Pancreas (tissue), 10 donors: ENCODE data around the gene OR2AG1. TPM values are rescaled to one million over a fixed set of nuclear protein-coding genes. Genes with fewer than 3 reads are reported as not detected.

ENCODE experiments used
- ATAC-seq, 4 donors: fragments of 200-7000 bp; cut with Tn5 transposase; one replicate each; pipeline versions ENCODE4 v1.8.0 to v1.9.1; 2020; ENCODE audit warnings: mild to moderate bottlenecking in 4 of 4, moderate library complexity in 4 of 4
- DNase-seq, 6 donors: peaks; one replicate each; pipeline ENCODE4 v3.0.0-alpha.2; 2020
- FAIRE-seq: peaks from 2 replicates; lab custom pipeline; 2012; peaks lifted over from hg19 to GRCh38; lab: Jason Lieb, UNC
- H3K27ac ChIP-seq, 4 donors: fragments of 200-600 bp; sonication (generic); 1 replicate in 3 of 4; 2 replicates in 1 of 4; pipeline versions ENCODE4 v1.5.0 to v1.8.0; 2020
- H3K27me3 ChIP-seq, 4 donors: fragments of 200-600 bp; one replicate each; pipeline ENCODE4 v1.8.0; 2021
- H3K36me3 ChIP-seq, 3 donors: fragments of 200-600 bp; sonication (generic) in 1 of 3; one replicate each; pipeline versions ENCODE4 v1.5.0 to v1.8.0; 2020 to 2021
- H3K4me1 ChIP-seq, 3 donors: fragments of 200-600 bp; one replicate each; pipeline ENCODE4 v1.8.0; 2021
- H3K4me3 ChIP-seq, 4 donors: fragments of 200-600 bp; sonication (generic) in 2 of 4; one replicate each; pipeline versions ENCODE4 v1.5.0 to v1.8.0; 2020 to 2021
- H3K9me3 ChIP-seq, 4 donors: fragments of 200-600 bp; one replicate each; pipeline ENCODE4 v1.8.0; 2021
- WGBS, 2 donors: extraction: QIAGEN DNeasy Blood & Tissue Kit; methylation state at CpG; one replicate each; pipeline ENCODE4 v1.1.7; 2013; 5-methylcytosine and 5-hydroxymethylcytosine counted together
- intact Hi-C, 3 donors: fragments of 100-400 bp; cut with DNase I; formaldehyde crosslinking; loops; one replicate each; pipeline versions ENCODE4 v1.11.1 to v1.14.2; 2022
- polyA plus RNA-seq, 2 donors: library from polyadenylated mRNA; stranded (reverse); fragments of 200-250 nt; gene quantifications; one replicate each; pipeline ENCODE4 v1.2.3, GENCODE V29; 2013
- total RNA-seq, 6 donors: library from RNA; stranded (reverse); fragmentation: NEBNext Ultra II Directional in 4 of 6; extraction: Animal tissue kit (Norgen Biotek cat#: 25700) in 4 of 6; gene quantifications; one replicate each; pipeline versions ENCODE4 v1.2.1 to v1.2.4, GENCODE V29; 2021 to 2023
- TF ChIP-seq, protein P1 (sequence below), 4 donors: fragments of 200-600 bp; sonication (generic) in 3 of 4; IDR thresholded peaks; one replicate each; pipeline versions ENCODE4 v1.5.0 to v1.8.0; 2021; ENCODE audit warnings: antibody characterized with exemption in 4 of 4
- donor health status: healthy with polysubstance abuse.
- donor health status: DM: no; HTN: no; CAD: no; lungs with moderate emphysema.
- donor health status: DM: no; HTN: no; CAD: no.
- donor health status: control.
- donor health status: control.
- donor health status: Bipolar disorder and iron deficiency.
- donor health status: DM: yes; HTN: yes; CAD: no.
- donor health status: DM: no; HTN: no; CAD: no.
- donor health status: DM: no; HTN: no; CAD: no.
- donor health status: DM: yes; HTN: yes; CAD: no.

Gene OR2AG1
- total and polyA plus RNA-seq, 8 donors, result not detected

DNA sequence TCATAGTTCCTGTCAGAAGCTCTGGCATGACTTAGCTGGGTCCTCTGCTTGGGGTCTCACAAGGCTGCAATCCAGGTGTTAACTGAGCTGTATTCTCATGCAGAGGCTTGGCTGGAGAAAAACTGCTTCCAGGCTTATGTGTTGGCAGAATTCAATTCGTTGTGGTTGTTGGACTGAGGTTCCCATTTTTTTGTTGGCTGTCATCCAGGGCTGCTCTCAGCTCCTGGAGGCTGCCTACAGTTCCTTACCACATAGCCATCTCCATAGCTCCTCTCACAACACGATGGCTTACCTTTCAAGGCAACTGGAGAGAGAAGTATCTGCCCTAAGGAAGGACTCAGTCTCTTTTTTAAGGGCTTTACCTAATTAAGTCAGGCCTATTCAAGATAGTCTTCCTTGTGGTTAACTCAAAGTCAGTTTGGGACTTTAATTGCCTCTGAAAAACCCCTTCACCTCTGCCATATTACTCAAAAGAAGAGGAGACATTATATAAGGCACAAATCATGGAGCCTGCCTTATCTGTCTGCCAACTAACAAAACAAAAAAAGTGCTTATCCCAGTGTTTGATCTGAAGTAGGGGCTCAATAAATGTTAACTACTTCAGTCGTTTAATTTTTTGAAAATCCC, 46.2 kb upstream of the OR2AG1 start:
- H3K27ac ChIP-seq, result no peak overlapping the region
- H3K4me1 ChIP-seq, result no peaks in the 10 kb centered on the region
- FAIRE-seq (no peak), DNase-seq (no peak), ATAC-seq (no peak)
- H3K9me3 ChIP-seq, result no peaks in the 10 kb centered on the region
- TF ChIP-seq, protein P1, sequence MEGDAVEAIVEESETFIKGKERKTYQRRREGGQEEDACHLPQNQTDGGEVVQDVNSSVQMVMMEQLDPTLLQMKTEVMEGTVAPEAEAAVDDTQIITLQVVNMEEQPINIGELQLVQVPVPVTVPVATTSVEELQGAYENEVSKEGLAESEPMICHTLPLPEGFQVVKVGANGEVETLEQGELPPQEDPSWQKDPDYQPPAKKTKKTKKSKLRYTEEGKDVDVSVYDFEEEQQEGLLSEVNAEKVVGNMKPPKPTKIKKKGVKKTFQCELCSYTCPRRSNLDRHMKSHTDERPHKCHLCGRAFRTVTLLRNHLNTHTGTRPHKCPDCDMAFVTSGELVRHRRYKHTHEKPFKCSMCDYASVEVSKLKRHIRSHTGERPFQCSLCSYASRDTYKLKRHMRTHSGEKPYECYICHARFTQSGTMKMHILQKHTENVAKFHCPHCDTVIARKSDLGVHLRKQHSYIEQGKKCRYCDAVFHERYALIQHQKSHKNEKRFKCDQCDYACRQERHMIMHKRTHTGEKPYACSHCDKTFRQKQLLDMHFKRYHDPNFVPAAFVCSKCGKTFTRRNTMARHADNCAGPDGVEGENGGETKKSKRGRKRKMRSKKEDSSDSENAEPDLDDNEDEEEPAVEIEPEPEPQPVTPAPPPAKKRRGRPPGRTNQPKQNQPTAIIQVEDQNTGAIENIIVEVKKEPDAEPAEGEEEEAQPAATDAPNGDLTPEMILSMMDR (IDR thresholded peaks at IDR 0.05), result no peak
- H3K4me3 ChIP-seq, result no peak overlapping the region
- no peaks in the 10 kb centered on the region for H3K27me3 ChIP-seq
- 38 to 48% methylated on average over 3 of the region's 3 CpGs for WGBS, 2 donors
- intact Hi-C loops, result no loop called here
- H3K36me3 ChIP-seq, result no peaks in the 10 kb centered on the region

DNA sequence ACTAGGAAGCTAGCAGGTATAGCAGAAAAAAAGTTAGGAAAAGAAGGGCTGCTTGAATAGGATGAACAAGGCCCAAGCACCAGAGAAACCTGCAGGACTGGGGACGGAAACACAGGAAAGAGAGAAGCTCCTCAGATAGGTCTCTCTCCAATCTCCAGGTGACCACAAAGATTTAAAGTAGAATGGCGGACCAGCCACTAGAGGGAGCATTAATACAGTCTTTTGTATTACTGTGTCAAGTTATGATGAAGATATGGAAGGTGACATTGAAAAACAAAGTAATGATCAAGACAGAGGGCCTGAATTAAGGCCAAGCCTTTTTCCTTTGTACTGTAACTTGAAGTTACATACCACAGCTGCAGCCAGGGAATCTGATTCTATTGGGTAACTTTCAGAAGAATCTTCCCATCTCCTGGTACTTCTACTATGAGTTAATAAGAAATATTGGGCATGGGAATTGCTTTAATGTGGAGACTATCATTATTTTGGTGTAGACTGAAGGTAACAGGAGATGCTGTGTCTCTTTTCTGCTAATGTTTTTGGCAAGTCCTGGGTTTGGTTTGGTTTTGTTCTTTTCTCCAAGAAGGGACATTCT, 44.9 kb upstream of the OR2AG1 start:
- no peaks in the 10 kb centered on the region for H3K27me3 ChIP-seq
- FAIRE-seq, result no peak
- intact Hi-C loops, result no loop called here
- no peaks in the 10 kb centered on the region for H3K4me1 ChIP-seq
- no peak overlapping the region for H3K27ac ChIP-seq
- peak in 3 of 6 donors; percentile 10 to 51 (median 28) for DNase-seq
- H3K9me3 ChIP-seq, result no peaks in the 10 kb centered on the region
- WGBS, 2 donors, result 6 to 7% methylated on average over 2 of the region's 2 CpGs
- TF ChIP-seq, protein P1 (IDR thresholded peaks at IDR 0.05), result peak; percentile 37 to 59 (median 48)
- no peaks in the 10 kb centered on the region for H3K36me3 ChIP-seq
- no peak overlapping the region for H3K4me3 ChIP-seq
- peak; percentile 38 to 89 (median 82) for ATAC-seq

- FAIRE-seq, result no peak
- no peaks in the 10 kb centered on the region for H3K9me3 ChIP-seq
- no peak overlapping the region for H3K4me3 ChIP-seq
- intact Hi-C loops, result no loop called here
- TF ChIP-seq, protein P1 (IDR thresholded peaks at IDR 0.05), result no peak
- no peak for ATAC-seq
- no peaks in the 10 kb centered on the region for H3K36me3 ChIP-seq
- H3K27ac ChIP-seq, result no peak overlapping the region
- 54 to 63% methylated on average over 1 of the region's 1 CpG for WGBS, 2 donors
- H3K27me3 ChIP-seq, result no peaks in the 10 kb centered on the region
- H3K4me1 ChIP-seq, result no peaks in the 10 kb centered on the region
- no peak for DNase-seq
These were observed 44.2 kb upstream of the OR2AG1 start for GRCh38 chr11:6738590-6738989.

DNA sequence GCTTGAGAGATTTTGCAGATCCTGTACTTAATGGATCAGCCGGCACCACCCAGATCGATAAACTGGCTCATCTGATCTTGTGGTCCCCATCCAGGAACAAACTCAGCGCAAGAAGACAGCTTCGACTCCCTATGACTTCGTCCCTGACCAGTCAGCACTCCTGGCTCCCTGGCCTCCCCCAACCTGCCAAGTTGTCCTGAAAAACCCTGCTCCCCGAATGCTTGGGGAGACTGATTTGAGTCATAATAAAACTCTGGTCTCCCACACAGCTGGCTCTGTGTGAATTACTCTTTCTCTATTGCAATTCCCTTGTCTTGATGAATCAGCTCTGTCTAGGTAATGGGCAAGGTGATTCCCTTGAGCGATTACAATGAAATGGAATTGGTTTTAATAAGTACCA, 40.6 kb upstream of the OR2AG1 start:
- Histone ChIP-seq H3K9me3 (no peaks in the 10 kb centered on the region), H3K4me1 (no peaks in the 10 kb centered on the region), H3K27me3 (no peaks in the 10 kb centered on the region), H3K27ac (no peak overlapping the region), H3K36me3 (no peaks in the 10 kb centered on the region), H3K4me3 (no peak overlapping the region)
- WGBS, 2 donors, result 69 to 81% methylated on average over 7 of the region's 7 CpGs
- DNase-seq (no peak), FAIRE-seq (no peak), ATAC-seq (no peak)
- TF ChIP-seq, protein P1 (IDR thresholded peaks at IDR 0.05), result no peak
- intact Hi-C loops, result no loop called here

GRCh38 chr11:6745018-6745417, 37.8 kb upstream of the OR2AG1 start:
- no peak overlapping the region for H3K4me3 ChIP-seq
- H3K27ac ChIP-seq, result no peak overlapping the region
- TF ChIP-seq, protein P1 (IDR thresholded peaks at IDR 0.05), result no peak
- no peak for DNase-seq
- H3K27me3 ChIP-seq, result no peaks in the 10 kb centered on the region
- WGBS, 2 donors, result 66 to 67% methylated on average over 4 of the region's 4 CpGs
- no peaks in the 10 kb centered on the region for H3K4me1 ChIP-seq
- intact Hi-C loops, result no loop called here
- H3K9me3 ChIP-seq, result no peaks in the 10 kb centered on the region
- H3K36me3 ChIP-seq, result no peaks in the 10 kb centered on the region
- no peak for ATAC-seq
- no peak for FAIRE-seq
